Measurements from ENCODE around the gene NFE2. TPM values are rescaled to one million over a fixed set of nuclear protein-coding genes. Genes with fewer than 3 reads are reported as not detected.
"Not testable (repeated sequence)": the region's sequence is repeated elsewhere in the genome, so short reads cannot be mapped to it uniquely, and the experiment has no call there.

The NFE2 gene
- total RNA-seq (2014; rRNA removed; shearing (Covaris generic); ENCODE audit: low replicate concordance): 0.13 TPM in 1 of 2 replicates, not detected in the other

GRCh38 chr12:54300732-54301427 lies at the start of gene NFE2:
Gene NFE2, minus strand, starts transcription at chr12:54301015. Its CDS starts 5,767 bp downstream, at chr12:54295248.
- Histone ChIP-seq H3K36me3 (no peaks in the 10 kb centered on the region), H3K9me3 (no peaks in the 10 kb centered on the region), H3K4me3 (peak within 1 kb of the TSS; percentile 12; the same call in 1 of the 2 replicates), H3K27me3 (peaks cover 7% of the 10 kb centered on the region)
- DNase-seq: peak; percentile 66

GRCh38 chr12:54349679-54350078 lies 48.9 kb upstream of the NFE2 start:
- Histone ChIP-seq H3K36me3 (peaks cover 76% of the 10 kb centered on the region), H3K9me3 (no peaks in the 10 kb centered on the region), H3K27me3 (no peaks in the 10 kb centered on the region), H3K4me3 (no peak overlapping the region)
- no peak for DNase-seq

- Histone ChIP-seq H3K36me3 (peaks cover 79% of the 10 kb centered on the region), H3K4me3 (no peak overlapping the region)
- DNase-seq: no peak
Measured at GRCh38 chr12:54349036-54349435, 48.2 kb upstream of the NFE2 start.

DNA sequence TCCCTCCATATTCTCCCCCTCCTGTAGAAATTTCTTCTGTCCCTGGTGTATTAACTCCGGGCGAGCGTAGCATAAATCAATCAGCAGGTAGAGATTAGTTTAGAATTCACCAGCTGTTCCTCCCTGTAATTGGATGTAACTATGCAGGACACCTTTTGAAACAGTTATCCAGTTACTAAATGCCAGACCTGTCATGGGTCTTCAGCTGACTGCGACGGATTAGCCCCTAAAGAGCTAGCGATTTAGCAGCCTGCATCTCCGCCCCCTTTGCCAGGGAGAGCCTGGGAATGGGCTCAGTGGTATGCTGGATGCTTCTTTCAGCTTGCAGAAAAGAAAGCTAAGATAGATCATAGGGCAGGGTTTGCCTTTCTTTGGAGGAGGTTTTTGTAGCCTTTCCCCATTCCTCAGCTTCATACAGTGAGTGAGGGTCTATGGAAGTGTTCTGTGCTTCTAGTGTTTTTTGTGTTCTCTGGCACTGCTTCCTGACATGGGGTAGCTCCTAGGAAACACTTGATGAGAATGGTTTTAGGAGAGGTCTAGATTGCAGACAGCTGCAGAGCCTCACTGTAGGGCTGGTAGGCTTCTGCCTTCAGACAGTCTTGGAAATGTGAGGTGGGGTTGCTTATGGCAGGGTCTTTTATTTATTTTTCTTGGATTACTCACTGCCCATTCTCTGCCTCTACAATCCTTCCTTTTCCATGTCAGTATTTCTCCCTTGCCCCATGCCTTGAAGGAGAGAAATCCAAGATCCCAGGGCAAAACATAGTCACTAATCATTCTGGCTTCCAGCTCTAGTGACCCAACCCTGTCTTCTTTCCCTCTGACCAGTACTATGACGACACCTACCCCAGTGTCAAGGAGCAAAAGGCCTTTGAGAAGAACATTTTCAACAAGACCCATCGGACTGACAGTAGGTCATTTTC lies 40.8 kb upstream of the NFE2 start:
- H3K9me3 ChIP-seq: no peaks in the 10 kb centered on the region
- H3K36me3 ChIP-seq: peaks cover 65% of the 10 kb centered on the region
- DNase-seq: no peak
- no peaks in the 10 kb centered on the region for H3K27me3 ChIP-seq
- no peak overlapping the region for H3K4me3 ChIP-seq

More at GRCh38 chr12:54349036-54349435, 48.2 kb upstream of the NFE2 start:
- Histone ChIP-seq H3K9me3 (no peaks in the 10 kb centered on the region), H3K27me3 (no peaks in the 10 kb centered on the region)

- peaks cover 64% of the 10 kb centered on the region for H3K36me3 ChIP-seq
Measured at GRCh38 chr12:54340846-54341245, 40.0 kb upstream of the NFE2 start.

GRCh38 chr12:54338698-54339296 lies 38.0 kb upstream of the NFE2 start:
- DNase-seq: no peak
- Histone ChIP-seq H3K9me3 (no peaks in the 10 kb centered on the region), H3K27me3 (no peaks in the 10 kb centered on the region), H3K36me3 (peaks cover 55% of the 10 kb centered on the region), H3K4me3 (no peak overlapping the region)

More at GRCh38 chr12:54340846-54341245, 40.0 kb upstream of the NFE2 start:
- DNase-seq: no peak
- no peak overlapping the region for H3K4me3 ChIP-seq
- no peaks in the 10 kb centered on the region for H3K27me3 ChIP-seq
- H3K9me3 ChIP-seq: no peaks in the 10 kb centered on the region

DNA sequence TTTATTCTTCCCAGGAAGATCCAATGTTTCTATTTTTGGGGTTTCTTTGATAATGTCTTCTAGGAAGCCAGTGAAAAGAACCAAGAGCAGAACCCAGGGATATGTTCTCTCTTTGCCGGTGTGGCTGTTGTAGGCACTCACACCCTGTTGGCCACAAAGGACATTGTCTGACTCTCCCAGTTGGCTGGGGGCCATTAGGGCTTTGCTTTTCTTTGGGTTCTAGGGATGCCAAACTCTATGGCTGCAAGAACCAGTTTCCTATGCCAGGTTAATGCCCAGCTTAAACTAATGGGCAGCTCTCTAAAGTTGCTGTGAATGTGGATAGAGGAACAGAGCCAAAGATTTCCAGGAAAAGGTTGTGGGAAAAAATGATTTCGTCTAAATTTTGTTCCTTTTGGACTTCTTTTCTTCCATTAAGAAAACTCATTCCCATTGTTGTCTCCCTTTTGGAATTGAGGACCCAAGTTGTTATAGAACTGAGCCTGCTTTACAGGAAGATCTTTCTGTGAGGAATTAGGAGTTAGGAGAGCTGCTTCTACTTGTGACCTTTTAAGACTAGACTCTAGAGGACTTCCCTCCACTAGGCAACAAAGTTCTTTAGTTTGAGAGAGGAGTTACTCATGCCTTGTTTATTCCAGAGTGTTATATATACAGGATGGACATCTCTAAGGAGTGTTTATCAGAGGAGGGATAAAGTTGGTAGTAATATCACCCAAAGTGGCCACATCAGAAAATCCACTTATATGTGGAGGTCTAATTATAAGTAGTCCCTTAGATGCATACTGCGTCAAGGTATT lies 37.2 kb upstream of the NFE2 start:
- Histone ChIP-seq H3K36me3 (peaks cover 52% of the 10 kb centered on the region), H3K27me3 (no peaks in the 10 kb centered on the region), H3K4me3 (no peak overlapping the region), H3K9me3 (no peaks in the 10 kb centered on the region)
- DNase-seq: peak; percentile 58

DNA sequence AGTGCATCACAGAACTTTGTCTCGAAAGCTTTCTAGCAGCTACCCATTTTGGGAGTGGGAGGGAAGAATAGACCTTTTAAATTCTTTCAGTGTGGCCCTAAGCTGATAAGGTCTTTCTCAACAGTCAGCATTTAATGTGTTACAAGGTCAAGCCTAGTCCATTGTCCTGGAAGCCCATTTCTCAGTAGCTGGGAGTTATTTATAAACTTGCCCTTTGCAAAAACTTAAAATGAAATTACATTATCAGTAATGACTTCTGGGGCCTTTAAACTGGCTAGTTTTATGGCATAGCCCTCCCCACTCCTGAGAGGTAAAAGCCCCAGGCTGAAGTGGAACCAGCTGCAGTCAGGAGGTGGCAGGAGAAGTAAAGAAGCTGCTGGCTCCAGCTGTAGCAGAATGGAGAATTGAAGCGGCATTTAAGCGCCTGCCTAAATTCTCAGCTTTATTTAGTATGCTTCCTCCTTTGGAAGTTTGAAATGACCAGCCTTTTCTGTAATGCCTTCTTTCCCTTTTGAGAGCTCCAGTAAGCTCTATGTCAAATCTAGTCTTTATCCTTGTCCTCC lies 36.5 kb upstream of the NFE2 start:
- H3K36me3 ChIP-seq: peaks cover 49% of the 10 kb centered on the region
- no peaks in the 10 kb centered on the region for H3K27me3 ChIP-seq
- no peak overlapping the region for H3K4me3 ChIP-seq
- DNase-seq: no peak
- no peaks in the 10 kb centered on the region for H3K9me3 ChIP-seq

DNA sequence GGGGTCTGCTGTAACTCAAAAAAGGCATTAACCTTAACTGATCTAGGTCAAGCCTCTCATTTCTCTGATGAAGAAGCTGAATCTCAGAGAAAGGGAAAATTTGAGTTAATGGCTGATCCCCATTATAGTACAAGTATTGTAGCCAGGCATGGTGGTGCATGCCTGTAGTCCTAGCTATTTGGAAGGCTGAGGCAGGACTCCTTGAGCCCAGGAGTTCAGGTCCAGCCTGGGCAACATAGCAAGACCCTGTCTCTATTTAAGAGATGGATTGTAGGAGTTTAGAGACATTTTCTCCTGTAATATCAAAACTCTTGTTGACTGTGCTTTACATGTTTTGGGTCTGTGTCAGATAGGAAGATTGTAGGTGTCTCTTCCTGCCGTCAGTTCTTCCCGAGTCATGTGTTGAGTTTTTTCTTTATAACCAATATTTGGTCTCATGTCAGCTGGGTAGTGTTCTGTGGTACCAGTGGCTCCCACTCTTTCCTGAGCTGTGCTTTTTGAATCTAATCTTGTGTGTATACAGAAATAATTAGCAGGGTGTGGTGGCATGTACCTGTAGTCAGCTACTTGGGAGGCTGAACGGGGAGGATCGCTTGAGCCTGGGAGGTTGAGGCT lies 32.7 kb upstream of the NFE2 start:
- H3K9me3 ChIP-seq: no peaks in the 10 kb centered on the region
- DNase-seq: no peak
- H3K36me3 ChIP-seq: peaks cover 53% of the 10 kb centered on the region
- no peaks in the 10 kb centered on the region for H3K27me3 ChIP-seq
- H3K4me3 ChIP-seq: no peak overlapping the region

DNA sequence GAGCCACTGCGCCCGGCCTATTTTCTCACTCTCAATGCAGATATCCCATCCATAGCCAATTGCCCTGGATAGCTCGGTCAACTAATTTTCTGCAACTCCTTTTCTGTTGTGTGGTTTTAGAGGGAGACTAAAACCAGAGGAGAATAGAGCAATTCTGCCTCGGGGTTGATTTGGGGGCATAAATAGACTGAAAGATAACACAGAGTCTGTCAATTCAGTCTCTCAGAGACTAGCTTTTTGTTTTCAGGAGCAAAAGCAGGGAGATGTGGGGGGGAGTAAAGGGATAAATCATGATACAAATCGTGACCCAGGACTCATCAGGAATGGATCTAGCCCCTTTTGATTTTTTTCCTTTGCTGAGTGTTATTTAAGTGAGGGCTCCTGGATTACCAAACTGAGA lies 30.6 kb upstream of the NFE2 start:
- peaks cover 60% of the 10 kb centered on the region for H3K36me3 ChIP-seq
- no peak overlapping the region for H3K4me3 ChIP-seq
- H3K9me3 ChIP-seq: no peaks in the 10 kb centered on the region
- no peak for DNase-seq
- H3K27me3 ChIP-seq: no peaks in the 10 kb centered on the region

GRCh38 chr12:54330442-54330841 lies 29.6 kb upstream of the NFE2 start:
- DNase-seq: no peak

GRCh38 chr12:54329759-54330158 lies 28.9 kb upstream of the NFE2 start:
- no peak overlapping the region for H3K4me3 ChIP-seq
- DNase-seq: no peak

More at GRCh38 chr12:54330442-54330841, 29.6 kb upstream of the NFE2 start:
- no peaks in the 10 kb centered on the region for H3K9me3 ChIP-seq
- peaks cover 57% of the 10 kb centered on the region for H3K36me3 ChIP-seq
- no peak overlapping the region for H3K4me3 ChIP-seq
- no peaks in the 10 kb centered on the region for H3K27me3 ChIP-seq

DNA sequence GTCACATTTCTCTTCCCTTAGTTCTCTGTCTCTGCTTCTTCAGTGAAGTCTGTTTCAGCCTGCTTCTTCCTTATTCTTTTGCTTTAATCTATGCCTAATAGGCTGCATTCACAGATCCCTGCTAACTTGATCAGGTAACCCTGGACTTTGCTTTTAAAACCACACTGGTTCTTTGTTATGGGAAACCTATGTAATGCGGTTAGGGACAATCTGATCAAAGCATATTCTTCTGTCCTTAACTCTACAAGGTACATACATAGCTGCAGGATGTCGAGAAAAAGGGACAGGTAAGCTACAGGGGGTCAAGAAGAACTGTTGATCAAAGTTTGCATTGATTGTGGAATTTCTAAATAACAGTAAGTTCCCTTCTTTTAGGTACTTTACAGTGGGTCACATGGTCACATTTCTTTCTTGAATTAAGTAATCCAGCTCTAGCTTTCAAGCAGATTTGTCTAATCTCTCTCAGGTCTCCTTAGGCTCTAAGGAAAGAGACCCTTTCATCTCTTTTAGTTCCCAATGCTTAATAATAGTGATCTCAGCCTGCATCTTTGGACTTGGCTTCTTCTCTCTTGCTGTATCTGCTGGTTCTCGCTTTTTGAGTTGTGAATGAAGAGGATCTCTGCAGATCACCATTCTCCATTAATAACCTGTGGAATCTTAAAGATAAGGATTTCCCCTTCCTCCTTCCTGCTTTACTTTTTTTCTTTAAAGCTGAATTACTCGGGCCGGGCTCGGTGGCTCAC lies 28.0 kb upstream of the NFE2 start:
- no peaks in the 10 kb centered on the region for H3K9me3 ChIP-seq
- no peak overlapping the region for H3K4me3 ChIP-seq
- no peak for DNase-seq
- H3K36me3 ChIP-seq: peaks cover 55% of the 10 kb centered on the region
- H3K27me3 ChIP-seq: no peaks in the 10 kb centered on the region

More at GRCh38 chr12:54329759-54330158, 28.9 kb upstream of the NFE2 start:
- peaks cover 55% of the 10 kb centered on the region for H3K36me3 ChIP-seq
- no peaks in the 10 kb centered on the region for H3K9me3 ChIP-seq
- H3K27me3 ChIP-seq: no peaks in the 10 kb centered on the region

DNA sequence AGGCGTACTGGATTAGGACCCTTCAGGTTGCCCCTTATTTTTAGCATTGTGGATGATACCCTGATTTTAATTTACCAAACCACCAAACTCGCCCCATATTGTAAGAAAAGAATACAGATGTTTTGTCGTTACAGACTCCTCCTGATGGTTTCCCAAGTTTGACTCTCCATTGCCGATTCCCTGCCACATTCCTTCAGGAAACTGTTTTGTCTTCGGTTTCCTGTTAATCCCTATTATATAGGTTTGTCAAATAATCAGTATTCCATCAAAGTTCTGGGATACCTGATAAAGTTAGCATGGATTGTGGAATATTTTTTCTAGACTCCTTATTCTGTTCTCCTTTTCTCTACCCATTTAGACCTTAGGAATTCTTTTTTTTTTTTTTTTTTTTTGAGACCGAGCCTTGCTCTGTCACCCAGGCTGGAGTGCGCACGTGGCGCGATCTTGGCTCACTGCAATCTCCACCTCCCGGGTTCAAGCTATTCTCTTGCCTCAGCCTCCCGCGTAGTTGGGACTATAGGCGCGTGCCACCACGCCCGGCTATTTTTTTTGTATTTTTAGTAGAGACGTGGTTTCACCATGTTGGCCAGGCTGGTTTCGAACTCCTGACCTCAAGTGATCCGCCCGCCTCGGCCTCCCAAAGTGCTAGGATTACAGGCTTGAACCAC lies 24.8 kb upstream of the NFE2 start:
- not testable (repeated sequence) for H3K27me3 ChIP-seq, H3K9me3 ChIP-seq
- peak; percentile 53 for DNase-seq
- peak overlapping the region; percentile 91 for H3K4me3 ChIP-seq
- H3K36me3 ChIP-seq: peaks cover 33% of the 10 kb centered on the region

Data from MG63 (cell line).